GM19372 (cell line): ENCODE data around the gene SERPINB11.
"Not testable (repeated sequence)": the region's sequence is repeated elsewhere in the genome, so short reads cannot be mapped to it uniquely, and the experiment has no call there.

Source experiments
- ATAC-seq: cut with Tn5 transposase; IDR thresholded peaks from one replicate; pipeline ENCODE4 v1.9.1; 2021; ENCODE audit warnings: mild to moderate bottlenecking, low read depth, moderate library complexity; ENCODE audit not compliant: unreplicated experiment

The SERPINB11 gene

GRCh38 chr18:63702660-63703059, at the start of gene SERPINB11:
Gene SERPINB11 (plus strand): TSS chr18:63702960. CDS start chr18:63710194, 7,234 bp downstream.
- no peak for ATAC-seq

GRCh38 chr18:63658920-63659319, 43.8 kb upstream of the SERPINB11 start:
- not testable (repeated sequence) for ATAC-seq

DNA sequence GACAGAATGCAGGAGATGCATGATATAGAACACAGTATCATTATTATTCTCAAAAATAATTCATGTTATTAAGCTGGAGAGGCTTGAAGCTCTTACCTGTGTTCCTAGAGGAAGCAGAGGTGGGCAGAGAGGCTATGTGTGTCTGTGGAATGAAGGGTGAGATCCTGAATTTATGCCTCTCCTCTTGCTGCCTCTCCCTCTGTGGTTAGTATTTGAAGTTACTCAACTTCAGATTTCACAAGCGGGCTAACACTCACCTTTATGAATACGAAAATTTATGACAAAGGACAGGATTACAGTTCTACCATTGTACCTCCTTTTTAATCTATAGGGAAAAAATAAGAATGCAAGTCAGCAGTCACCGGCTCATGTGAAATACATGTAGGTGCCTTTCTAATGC, 41.0 kb upstream of the SERPINB11 start, which contains the start of gene SERPINB3:
TSS of gene SERPINB3 (minus strand) at position 144 of the 400 bp plus-strand sequence. CDS start 677 bp downstream, outside the sequence.
- not testable (repeated sequence) for ATAC-seq

GRCh38 chr18:63664571-63664970, 38.2 kb upstream of the SERPINB11 start:
- no peak for ATAC-seq

- ATAC-seq, result peak; percentile 93
These were observed 26.0 kb upstream of the SERPINB11 start for GRCh38 chr18:63676526-63677323.

GRCh38 chr18:63677500-63678225, 25.1 kb upstream of the SERPINB11 start:
- ATAC-seq, result no peak

GRCh38 chr18:63679820-63680606, 22.7 kb upstream of the SERPINB11 start:
- ATAC-seq, result no peak

GRCh38 chr18:63681449-63682340, 21.1 kb upstream of the SERPINB11 start:
- no peak for ATAC-seq

GRCh38 chr18:63683152-63683551, 19.6 kb upstream of the SERPINB11 start:
- no peak for ATAC-seq

GRCh38 chr18:63683890-63684289, 18.9 kb upstream of the SERPINB11 start:
- no peak for ATAC-seq

DNA sequence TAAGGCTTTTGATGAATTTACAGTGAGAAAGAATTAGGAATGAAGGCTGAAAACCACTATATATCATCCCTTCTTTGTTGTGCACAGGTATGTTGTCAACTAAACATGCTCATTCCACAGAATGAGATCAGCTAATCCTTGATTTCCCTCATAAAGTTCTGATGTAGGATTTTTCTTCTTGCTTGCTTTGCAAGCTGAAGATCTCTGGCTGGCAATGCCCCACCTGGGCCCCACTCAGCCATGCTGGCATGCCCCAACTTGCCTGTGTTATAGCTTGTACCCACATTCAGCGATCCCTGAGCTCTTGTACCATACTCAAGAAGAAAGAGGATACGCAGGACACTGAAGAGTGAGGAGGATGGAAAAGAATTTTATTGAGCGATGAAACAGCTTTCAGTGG, 18.0 kb upstream of the SERPINB11 start:
- ATAC-seq, result no peak

GRCh38 chr18:63686871-63687270, 15.9 kb upstream of the SERPINB11 start:
- no peak for ATAC-seq

DNA sequence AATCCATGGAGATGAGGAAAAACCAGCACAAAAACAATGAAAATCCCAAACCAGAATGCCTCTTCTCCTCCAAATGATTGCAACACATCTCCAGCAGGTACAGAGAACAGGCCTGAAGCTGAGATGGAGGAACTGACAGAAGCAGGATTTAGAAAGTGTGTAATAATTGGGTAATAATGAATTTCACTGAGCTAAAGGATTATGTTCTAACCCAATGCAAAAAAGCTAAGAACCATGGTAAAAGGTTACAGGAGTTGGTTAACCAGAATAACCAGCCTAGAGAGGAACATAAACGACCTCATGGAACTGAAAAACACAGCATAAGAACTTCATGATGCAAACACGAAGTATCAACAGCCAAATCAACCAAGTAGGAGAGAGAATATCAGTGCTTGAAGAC, 13.7 kb upstream of the SERPINB11 start:
- ATAC-seq, result no peak

GRCh38 chr18:63697097-63697660, 5.6 kb upstream of the SERPINB11 start:
- ATAC-seq, result no peak

- no peak for ATAC-seq
These were observed 2.3 kb upstream of the SERPINB11 start for GRCh38 chr18:63700501-63700900.

DNA sequence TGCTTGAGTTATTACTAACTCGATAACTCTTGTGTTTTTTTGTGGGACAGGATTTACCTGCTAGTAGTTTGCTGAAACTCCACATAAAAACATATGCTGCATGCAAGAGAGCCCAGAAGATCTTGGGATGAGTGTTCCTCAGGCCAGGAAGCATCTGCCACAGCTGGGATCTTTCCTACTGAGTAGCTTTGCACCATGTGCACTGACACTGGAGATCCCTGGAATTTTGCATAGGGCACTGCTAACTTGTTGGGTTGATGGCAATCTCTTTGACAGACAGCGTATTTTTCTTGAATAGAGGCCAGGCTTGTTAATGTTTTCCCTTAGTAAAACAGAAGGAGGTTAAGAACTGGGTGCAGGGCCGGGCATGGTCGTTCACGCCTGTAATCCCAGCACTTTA, 808 bp upstream of the SERPINB11 start:
- ATAC-seq, result no peak

GRCh38 chr18:63705401-63705800, 2.6 kb downstream of the SERPINB11 start:
- no peak for ATAC-seq

DNA sequence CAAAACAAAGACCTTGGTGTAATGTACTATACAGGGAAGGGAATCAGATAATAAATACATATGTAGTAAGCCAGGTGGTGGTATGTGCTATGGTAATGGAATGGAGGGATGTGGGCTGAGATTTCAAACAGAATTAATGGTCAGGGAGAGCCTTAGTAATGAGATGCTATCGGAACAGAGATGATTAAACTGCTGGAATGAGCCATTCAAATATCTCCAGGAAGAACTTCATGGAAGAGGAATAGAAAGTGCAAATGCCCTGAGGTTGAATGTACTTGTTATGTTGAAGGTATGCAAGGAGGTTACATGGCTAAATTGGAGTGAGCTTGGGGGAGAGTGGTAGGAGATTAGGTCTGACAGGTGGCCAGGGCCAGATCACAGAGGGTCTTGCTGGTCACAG, 5.1 kb downstream of the SERPINB11 start:
- no peak for ATAC-seq

- no peak for ATAC-seq
These were observed 5.9 kb downstream of the SERPINB11 start for GRCh38 chr18:63708650-63709049.
